A204.1 (cell line): ENCODE data around the gene FAM204A.

Source experiments
- FAIRE-seq: peaks from 2 replicates; lab custom pipeline; 2012; peaks lifted over from hg19 to GRCh38; lab: Jason Lieb, UNC

The FAM204A gene

DNA sequence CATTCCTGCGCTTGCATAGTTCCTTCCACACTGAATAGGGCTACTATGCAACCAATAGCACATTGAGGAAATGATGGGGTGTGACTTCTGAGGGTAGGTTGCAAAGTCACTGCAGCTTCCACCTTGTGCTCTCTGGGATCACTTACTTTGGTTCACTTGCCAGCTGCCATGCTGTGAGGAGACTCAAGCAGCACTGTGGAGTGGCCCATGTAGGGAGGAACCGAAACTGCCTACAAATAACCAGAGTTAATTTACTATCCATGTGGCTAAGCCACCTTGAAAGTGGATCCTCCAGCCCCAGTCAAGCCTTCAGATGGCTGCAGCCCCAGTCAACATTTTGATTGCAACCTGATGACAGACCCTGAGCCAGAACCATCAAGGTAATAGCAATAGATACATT is 64.3 kb downstream of the FAM204A start:
- FAIRE-seq: no peak

DNA sequence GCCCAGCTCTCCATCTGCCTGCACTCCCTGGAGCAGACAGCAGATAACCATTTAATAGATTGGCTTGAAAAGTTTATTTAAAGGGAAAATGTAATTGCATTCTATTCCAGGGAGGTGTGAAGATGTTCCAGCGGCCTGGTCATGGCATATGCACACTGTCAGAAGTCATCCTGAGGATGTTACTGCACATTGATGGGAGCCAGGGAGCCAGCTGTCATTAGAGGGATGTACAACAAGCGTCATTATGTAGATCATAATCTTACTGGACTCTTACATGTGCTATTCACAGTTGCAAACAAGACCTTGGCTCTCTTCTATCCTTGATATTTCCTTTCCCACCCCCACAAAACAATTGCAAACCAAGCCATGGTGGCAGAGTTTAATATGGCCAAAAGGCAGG is 65.4 kb downstream of the FAM204A start:
- no peak for FAIRE-seq

- no peak for FAIRE-seq
Observed at GRCh38 chr10:118276204-118276603, 65.9 kb downstream of the FAM204A start.

DNA sequence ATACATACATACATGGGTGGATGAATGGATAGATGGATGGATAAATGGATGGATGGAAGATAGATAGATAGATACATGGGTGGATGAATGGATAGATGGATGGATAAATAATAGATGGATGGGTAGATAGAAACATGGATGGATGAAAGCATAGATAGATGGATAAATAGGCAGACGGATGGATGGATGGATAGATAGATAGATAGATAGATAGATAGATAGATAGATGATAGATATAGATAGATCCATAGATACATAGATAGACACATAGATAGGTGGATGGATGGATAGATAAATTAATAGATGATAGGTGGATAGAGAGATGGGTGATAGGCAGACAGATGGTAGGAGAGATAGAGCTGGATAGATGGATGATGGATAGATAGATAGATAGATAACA is 68.5 kb downstream of the FAM204A start:
- FAIRE-seq: no peak

GRCh38 chr10:118272767-118273166 is 69.4 kb downstream of the FAM204A start:
- FAIRE-seq: no peak

GRCh38 chr10:118272149-118272721 is 69.9 kb downstream of the FAM204A start:
- FAIRE-seq: no peak

DNA sequence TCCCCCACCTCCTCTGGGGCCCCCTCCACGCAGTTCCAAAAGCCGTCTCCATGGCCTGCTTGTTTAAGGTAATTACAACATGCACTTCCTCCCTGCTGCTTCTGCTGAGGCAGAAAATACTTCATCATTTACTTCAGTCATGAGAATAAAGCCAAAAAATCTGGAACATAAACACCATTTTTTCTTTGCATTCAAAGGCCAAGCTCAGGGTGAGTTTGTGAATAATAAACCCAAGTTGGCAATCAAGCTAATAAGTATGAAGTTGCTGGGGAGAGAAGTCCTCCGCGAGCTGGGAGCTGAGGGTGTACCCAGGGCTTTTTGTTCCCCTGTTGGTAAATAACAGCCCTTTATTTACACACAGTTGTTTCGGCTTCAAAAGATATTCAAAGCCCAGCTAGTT is 70.5 kb downstream of the FAM204A start:
- no peak for FAIRE-seq

GRCh38 chr10:118266098-118266748 is 75.9 kb downstream of the FAM204A start:
- FAIRE-seq: no peak

DNA sequence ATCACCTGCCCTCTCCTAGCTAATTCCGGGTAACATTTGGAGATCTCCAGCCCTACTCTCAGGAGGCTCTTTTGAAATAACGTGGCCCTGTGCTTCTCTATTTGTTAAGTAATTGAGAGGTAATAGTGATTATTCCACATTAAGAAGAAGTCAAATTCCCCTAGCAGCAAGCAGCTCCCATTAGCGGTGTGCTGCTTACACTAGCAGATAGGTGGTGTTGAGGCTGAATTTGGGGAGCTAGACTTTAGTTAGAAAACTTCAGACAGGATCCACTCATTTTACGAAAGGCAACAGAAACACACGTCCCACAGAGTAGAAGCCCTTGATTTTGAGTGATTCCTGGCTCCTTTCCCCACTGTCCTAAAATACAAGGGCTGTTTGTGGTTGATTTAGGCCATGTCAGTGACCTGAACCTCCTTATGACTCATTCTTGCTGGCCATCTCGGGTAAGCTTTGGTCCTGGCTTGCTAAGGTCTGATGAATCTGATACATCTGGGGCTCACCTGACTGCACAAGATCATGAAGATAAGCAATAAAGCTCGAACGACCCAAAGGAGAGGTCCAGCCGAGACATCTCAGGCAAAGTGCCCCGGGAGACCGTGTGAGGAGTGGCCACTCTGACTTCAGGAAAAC is 77.2 kb downstream of the FAM204A start:
- FAIRE-seq: no peak

GRCh38 chr10:118264252-118264651 is 77.9 kb downstream of the FAM204A start:
- no peak for FAIRE-seq

DNA sequence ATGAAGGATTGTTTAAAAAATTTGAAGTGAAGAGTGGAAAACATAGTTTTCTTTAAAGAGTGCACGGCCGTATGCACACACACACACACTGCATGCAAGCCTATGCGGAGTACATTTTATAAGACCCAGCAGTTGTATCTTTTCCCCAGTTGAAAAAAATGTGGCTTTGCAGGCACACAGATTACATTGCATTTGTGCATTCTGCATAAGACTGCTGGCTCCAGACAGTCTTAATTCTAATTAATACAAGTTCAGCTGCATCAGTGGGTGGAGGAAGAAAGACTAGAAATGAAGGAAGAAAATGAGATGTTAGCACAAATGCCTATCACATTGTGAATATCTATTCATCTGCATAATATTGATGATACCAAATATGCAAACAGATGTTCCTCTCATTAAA is 79.6 kb downstream of the FAM204A start:
- no peak for FAIRE-seq

- FAIRE-seq: peak; percentile 25
Observed at GRCh38 chr10:118259288-118259906, 82.7 kb downstream of the FAM204A start.

- FAIRE-seq: no peak
Observed at GRCh38 chr10:118258285-118258684, 83.8 kb downstream of the FAM204A start.

- no peak for FAIRE-seq
Observed at GRCh38 chr10:118256825-118257570, 85.1 kb downstream of the FAM204A start.

GRCh38 chr10:118256209-118256608 is 85.9 kb downstream of the FAM204A start:
- no peak for FAIRE-seq

GRCh38 chr10:118255355-118255754 is 86.8 kb downstream of the FAM204A start:
- FAIRE-seq: no peak

DNA sequence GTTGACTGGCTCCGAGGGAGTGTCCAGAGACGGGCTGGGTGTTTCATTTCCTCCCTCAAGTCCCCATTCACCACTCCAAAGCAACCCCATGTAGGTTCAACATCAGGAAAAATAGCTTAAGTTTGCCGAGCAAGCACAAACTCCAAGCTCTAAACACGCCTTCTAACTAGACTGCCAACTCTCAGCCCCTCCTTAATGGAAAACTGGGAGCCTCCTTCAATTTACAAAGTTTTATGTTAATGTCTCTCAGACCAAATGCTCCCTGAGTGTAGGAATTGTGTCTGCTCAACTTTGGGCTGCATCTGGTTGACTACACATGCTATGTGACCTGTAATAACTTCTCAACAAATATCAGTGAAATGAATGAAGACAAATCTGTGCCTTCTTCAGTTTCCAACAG is 87.5 kb downstream of the FAM204A start:
- no peak for FAIRE-seq

DNA sequence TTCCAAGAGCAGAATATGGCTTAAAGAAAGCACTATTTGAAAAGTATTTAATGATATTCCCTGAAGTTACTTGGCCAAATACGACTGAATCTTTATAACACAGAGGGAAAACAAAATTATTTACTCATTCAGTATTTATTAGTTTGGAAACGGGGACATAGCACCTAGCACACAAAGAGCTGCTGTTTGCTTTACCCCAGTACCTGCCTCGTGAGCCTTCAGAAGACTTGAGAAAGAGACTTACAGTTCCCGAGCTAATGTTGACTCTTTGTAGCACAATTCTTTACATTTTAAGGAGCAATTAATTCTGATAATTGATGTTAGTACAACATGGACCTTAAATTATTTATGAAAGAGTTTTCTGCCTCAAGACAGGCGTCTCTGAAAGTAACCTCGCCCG is 88.7 kb downstream of the FAM204A start:
- no peak for FAIRE-seq

DNA sequence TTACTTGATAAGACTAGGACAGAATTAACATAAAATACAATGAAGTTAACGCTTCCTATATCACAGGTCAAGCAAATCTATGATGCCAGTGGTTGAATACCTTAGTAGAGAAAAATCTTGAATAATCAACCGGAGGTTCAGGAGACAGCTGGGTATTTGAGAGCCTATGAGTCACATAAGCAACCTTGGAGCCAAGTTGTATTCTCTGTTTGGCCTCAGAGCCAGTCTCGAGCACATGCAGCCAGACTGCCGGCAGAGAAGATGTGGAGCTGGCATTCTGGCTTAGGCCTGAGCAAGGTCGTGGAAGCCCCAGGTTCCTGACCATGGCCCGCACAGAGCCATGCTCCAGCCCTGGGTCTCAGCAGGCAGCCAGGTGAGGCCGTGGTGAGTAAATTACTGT is 90.3 kb downstream of the FAM204A start:
- no peak for FAIRE-seq

GRCh38 chr10:118249714-118250113 is 92.4 kb downstream of the FAM204A start:
- FAIRE-seq: no peak
